Stimulated activated CD4-positive, alpha-beta T cell treated with anti-CD3 and anti-CD28 coated beads, Interleukin-1b, Interleukin-23, amount 100 ng/mL, for 1 hour (primary cell): ENCODE data around the gene KCNS1.

ENCODE experiments used
- DNase-seq, 2 donors: peaks; one replicate each; pipeline ENCODE4 v3.0.0-alpha.2; 2020; ENCODE audit warnings: low read depth in 2 of 2

Gene KCNS1

DNA sequence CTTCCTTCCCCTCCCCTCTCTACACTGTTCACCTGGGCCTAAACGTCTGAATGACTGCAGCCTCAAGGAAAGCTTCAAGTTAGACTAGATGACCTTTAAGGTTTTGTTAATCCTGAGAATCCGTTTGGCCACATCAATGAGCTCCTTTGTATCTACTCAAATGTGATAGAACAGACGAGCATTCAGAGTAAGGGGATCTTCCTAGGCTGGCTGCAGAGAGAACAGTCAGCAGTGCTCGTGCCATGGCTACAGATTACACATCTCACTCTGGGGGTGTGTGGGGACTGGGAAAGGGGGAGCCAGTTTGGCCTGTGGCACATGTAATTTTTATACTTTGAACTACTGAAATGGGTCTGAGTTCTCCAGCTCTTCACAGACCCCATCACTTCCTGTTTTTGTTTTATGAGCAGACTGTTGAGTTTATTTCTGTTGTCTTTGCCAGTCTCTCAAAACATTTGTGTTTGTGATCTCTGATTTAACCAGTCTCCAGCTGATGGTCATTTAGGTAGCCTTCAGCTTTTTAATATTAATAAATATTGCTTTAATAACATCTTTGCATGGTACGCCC lies 50.9 kb downstream of the KCNS1 start:
- no peak for DNase-seq

DNA sequence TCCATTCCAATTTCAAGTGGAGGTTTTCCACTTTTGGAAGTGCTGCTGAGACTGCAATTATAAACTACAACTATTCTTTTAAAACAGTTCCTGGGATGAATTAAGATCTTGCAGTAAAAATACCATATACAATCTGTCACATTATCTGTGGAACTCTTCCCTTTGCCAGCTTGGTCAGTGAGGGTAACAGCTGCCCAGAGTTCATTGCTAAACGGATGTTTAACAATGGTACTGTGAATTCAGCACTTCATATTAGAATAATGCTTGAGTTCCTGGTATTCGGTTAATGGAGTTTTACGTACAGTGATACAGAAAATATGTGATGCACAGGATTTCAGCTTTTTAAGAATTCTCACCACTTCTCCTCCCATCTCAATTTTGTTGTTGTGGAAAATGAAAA lies 51.5 kb downstream of the KCNS1 start:
- no peak for DNase-seq

DNA sequence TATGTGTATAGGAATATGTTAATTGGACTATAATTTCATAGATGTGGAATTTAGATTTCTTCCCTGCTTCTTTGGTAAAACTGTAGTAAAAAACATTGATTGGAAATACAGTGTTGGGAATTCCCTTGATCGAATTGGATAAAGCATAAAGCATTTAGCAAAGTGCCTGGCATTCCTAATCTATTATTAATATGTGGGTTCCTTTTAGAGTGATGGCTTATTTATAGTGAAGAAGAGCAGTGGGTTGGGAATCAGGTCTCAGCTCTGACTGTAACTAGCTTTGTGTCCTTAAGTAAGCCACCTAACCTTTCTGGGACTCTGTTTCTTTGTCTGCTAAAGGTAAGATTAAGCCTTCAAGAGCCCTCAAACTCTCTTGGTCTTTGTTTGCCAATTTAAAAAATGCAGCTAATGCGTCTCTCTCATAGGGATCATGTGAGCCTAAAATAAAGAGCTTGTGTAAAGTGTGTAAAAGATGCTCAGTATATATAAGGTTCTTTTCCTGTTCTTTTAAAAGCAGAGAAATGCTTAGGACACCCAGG lies 53.3 kb downstream of the KCNS1 start:
- DNase-seq = no peak

DNA sequence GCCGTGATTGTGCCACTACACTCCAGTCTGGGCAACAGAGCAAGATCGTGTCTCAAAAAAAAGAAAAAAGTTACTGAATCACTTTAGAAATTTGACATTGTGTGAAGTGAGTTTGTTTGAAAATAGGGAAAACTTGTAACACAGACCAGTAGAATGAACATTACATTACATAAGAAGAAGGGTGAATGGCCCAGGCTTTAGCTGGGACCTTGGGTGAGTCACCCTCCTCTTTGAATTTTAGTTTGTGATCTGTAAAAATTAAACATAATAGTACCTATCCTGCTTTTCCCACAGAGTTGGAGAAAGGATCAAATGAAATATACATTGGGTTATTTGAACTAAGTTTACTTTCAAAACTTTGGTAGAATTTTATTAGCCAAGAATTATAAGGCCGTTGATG lies 56.3 kb downstream of the KCNS1 start:
- no peak for DNase-seq

DNA sequence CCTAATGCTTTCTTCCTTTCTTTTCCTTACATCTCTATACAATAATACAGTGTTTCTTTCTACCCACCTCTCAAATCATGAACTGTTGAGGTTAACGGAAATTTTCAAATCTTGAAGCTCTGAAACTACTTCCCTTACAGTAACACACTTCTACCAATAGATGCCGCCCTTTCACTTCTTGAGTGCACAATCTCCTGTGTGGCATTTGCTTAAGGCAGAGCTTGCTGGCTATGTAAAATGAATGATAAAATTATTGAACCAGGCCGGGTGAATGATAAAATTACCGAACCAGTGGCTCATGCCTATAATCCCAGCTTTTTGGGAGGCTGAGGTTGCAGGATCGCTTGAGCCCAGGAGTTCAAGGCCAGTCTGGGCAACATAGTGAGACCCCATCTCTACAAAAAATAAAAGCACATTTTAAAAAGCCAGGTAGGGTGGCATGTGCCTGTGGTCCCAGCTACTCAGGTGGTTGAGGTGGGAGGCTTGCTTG lies 56.8 kb downstream of the KCNS1 start:
- DNase-seq = peak in 1 of 2 donors; percentile 7

DNA sequence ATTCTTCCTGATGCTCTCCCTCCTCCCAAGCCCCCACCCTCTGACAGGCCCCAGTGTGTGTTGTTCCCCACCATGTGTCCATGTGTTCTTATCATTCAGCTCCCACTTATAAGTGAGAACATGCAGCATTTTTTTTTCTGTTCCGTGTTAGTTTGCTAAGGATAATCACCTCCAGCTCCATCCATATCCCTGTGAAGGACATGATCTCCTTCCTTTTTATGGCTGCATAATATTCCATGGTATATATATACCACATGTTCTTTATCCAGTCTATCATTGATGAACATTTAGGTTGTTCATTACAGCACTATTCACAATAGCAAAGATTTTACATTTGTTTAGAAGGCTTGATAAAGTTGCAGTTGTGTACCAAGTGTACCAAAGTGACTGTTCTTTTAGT lies 57.9 kb downstream of the KCNS1 start:
- DNase-seq = no peak
